Kidney capillary endothelial cell (primary cell): ENCODE data around the gene ALOX15B.

Source experiments
- DNase-seq: peaks from one replicate; pipeline ENCODE4 v3.0.0-alpha.2; 2018; ENCODE audit warnings: low spot score

Gene ALOX15B

DNA sequence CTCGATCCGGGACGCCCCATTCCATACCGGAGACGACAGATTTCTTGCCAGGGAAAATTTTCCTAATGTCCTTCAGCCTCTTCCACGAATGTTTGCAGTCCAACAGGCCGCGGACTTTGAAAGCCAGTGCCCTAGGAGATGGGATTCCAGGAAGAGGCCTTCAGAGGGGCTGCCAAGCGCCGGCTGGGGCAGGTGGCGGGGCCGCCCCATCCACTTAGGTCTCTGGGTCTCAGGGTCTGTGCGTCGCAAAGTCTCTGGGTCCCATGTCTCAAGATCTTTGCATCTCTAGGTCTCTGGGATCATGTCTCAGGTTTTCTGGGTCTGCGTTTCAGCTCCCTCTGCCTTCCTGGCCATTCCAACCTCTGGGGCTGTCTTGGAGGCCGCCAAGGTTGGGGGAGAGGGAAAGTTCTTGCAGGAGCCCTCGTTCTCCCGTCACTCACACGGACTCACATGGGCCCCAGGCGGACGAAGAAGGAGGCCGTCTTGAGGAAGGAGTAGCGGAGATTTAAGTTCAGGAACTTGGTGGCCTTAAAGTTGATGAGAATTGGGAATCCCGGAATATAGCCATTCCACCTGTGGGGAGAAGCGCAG is 41.4 kb downstream of the ALOX15B start:
- no peak for DNase-seq

DNA sequence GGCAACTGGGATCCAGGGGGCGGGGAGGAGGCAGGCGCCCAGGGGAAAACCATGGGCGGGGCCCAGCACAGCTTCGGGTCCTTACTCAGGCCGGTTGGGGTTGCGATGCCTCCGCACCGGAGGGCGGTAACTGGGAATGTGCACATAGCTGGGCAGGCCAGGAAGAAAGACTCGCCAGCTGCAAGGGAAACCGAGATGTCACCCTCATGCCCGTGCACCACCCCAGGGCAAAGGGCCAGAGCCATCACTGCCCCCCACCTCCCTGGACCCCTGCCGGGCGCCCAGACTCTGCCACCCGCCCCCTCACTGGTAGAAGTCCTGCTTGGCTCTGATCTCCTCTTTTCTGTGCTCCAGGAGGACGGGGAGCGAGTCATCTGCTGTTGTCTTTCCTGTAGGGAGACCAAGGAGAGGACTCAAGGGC is 42.0 kb downstream of the ALOX15B start:
- no peak for DNase-seq

DNA sequence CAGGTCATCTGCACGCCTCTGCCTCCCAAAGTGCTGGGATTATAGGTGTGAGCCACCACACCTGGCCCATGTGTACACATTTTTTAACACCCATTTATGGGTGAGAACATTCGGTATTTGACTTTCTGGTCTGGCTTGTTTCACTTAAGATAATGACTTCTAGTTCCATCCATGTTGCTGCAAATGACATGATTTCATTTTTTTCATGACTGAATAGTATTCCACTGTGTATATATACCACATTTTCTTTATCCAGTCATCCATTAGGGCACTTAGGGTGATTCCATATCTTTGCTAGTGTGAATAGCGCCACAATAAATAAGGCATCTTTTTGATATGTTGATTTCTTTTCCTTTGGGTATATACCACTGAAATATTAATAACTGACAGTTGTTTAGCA is 43.0 kb downstream of the ALOX15B start:
- DNase-seq = no peak

DNA sequence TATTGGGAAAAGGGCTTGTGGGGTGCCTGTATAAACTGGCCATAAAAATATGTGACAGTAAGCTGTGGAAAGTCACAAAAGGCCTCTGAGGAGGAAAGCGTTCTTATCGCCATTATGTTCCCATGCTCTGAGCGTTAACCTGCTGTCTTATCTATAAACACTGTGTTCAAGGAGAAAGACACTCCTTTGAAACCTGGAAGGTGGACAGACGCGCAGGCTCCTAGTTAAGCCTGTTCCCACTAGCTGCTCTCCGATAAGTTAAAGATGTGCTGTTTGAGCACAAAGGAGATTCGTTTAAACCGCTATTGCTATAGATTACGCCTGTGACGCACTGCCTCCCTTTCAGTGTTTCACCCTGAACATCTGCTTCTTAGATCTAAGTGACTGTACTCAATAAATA is 43.4 kb downstream of the ALOX15B start:
- DNase-seq = no peak

DNA sequence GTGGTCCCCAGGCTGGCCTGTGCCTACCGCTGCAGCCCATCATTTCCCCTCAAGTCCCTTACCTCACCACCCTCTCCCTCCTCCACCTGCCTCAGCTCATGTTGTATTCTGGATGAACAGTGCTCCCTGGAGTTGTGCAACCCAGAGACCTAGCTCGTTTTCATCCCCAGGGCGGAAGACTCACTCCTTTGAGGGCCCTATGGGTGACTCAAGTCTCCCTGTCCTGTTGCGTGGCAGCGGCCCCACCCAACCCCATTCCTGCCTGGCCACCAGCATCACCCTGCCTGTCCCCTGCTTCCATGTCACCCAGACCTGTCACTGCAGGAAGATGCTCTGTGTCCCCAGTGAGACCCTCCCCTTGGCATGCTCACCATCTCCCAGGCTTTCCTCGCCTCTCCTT is 45.4 kb downstream of the ALOX15B start:
- no peak for DNase-seq

DNA sequence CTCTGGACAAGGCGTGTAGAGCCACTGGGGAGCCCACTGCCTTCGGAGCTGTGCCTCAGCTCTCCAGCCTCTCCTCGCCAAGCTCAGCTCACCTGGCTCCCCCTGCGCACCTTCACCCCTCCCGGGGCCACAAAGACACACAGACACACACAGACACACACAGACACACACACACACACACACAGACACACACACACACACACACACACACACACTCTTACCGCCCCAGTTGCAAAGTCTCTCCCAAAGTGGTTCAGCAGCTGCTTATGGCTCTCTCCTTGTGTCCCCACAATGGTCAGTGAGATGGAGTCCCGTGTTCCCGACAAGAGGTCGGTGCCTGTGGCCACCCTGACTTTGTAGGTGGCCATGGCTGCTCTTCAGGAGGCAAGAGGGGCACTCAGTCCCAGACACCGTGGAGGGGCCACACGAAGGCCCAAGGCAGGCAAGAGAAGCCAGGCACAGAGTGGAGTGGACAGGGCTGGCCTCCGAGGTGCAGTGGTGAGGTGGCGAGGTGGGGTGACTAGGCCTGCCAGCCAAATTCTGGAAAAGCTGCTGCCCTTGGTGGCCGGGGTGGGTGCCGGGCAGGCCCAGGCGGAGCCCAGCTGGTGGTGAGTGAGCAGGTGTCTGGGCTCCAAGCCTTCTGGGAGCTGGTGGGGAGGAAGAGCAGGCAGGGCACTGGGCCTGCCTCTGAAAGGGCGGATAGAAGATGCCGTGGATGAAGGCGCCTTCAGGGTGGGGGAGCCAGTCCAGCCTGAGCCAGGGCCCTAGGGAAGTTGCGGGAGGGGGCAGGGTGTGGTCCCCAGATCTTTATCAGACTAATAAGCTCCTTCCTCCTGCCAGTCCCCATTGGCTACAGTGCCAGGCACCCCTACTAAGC is 48.5 kb downstream of the ALOX15B start, which contains the start of gene ALOX12B:
TSS of gene ALOX12B (minus strand) at position 642 of the 877 bp plus-strand sequence. CDS start at position 368, 274 bp downstream.
- DNase-seq = no peak

DNA sequence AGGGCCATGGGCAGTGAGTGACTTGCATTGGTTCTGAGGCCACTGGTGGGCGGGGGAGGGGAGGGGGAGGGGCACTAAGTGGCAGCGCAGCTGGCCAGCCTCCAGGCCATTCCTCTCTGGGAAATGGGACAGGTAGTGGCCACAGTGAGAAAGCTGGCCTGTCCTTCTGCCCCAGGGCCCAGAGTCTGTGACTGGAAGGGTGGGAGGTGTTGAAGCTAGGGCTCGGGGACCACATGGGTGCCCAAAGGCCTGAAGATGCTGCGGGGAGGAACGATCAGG is 49.0 kb downstream of the ALOX15B start:
- DNase-seq = no peak

DNA sequence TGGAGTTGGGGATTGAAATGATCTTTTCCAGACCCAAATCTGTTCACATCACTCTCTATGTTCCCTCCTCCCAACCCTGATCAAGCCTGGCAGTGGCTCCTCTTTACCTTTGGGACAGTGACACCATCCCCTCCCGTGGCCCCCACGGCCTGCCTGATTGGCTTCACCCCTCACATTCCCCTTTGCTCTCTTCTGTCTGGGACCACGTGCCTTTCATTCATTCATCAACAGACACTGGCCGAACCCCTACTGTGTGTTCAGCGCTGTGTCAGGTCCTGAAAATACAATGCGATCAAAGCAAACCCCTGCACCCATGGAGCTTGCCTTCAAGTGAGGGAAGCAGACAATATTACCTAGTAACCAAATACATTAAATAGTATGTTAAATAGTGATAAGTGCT is 50.9 kb downstream of the ALOX15B start:
- no peak for DNase-seq

DNA sequence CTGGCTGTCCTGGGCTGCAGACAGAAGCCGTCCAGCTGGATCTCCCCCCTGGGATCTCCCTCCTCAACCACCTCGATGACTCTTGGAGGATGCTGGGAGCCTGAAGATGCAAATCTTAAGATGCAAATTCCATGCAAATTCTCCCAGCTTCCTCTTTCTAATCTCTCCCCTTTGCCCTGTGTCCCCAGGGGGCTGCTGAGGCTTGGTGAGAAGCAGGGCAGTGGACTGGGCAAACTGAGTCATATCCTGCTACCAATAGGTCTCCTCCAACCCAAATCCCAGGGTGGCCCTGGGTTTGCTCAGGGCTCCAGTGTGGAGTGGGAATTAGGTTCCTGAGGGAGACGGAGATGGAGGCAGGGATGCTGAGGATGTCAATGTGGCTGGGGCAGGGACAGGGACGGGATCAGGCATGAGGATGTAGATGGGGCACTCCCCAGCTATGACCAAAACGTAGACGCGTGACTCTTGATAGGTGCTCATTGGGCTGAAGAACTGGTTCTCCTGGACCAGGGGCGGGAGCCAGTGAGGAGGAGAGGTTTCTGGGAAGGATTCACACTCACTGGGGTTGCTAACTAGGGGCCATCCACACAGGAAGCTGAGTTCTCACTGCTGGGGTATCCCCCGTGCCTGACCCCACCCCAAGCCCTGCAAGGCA is 52.3 kb downstream of the ALOX15B start:
- no peak for DNase-seq

DNA sequence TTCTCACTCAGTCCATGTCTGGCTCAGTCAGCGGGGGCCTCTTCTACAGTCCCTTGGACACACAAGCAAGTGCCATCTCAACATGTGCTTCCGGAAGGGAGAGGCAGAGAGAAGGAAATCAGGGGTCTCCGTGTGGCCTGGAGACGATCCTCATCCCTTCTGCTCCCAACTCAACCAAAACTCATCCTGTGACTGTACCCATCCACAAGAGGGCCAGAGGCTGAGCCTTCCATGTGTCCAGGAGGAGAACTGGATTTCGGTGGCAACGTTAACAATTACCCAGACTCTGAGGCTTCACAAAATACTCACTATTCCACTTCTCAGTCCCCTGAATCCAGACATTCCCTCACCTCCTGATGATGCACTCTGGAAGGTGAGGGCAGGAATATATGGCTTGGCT is 56.5 kb downstream of the ALOX15B start:
- no peak for DNase-seq

DNA sequence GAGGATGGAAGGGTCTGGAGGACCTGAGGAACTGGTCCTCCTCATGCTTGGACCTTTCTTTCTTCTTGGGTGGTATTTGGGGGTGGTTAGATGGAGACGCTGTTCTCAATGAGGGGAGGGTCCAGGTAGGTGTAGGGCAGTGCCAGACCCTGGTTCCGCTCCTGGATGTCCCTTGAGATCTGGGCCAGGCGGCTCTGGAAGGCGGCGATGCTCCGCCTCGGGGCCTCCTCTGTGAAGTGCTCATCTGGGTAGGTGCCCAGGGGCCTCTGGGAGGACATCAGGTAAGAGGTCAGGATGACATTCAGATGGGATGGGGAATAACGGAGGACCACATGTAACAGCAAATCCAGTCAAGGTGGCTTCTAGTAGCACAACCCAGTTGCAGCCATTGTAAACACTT is 57.7 kb downstream of the ALOX15B start:
- no peak for DNase-seq
